ENCODE data around the gene SHC2. TPM values are rescaled to one million over a fixed set of nuclear protein-coding genes. Genes with fewer than 3 reads are reported as not detected.
"Not testable (repeated sequence)": the region's sequence is repeated elsewhere in the genome, so short reads cannot be mapped to it uniquely, and the experiment has no call there.

The SHC2 gene
- total and polyA plus RNA-seq, 2 donors (not counting 3 experiments of a cell fraction or from before 2014, with no cell fraction given), result 7.5 to 11.8 TPM

DNA sequence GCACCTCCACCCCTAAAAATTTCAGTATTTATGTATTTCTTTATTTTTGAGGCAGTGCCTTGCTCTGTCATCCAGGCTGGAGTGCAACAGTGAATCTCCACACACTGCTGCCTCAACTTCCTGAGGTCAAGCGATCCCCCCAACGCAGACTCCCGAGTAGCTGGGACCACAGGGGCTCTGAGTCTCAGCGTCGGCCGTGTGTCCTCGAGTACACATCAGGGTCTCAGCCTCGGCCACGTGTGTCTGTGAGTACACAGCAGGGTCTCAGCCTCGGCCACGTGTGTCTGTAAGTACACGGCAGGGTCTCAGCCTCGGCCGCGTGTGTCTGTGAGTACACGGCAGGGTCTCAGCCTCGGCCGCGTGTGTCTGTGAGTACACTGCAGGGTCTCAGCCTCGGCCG lies 73.1 kb downstream of the SHC2 start:
- no peak overlapping the region for H3K4me2 ChIP-seq (ENCODE audit: insufficient read depth, low read length)
- ChIA-PET POLR2A (no interaction called here), CTCF (no interaction called here)
- intact Hi-C loops (cut with micrococcal nuclease), result loop anchor here (10.0 kb wide), 1 partner anchor 97 kb away; no protein-coding TSS in a partner anchor
- DNase-seq (ENCODE audit: low read depth, low spot score), result no peak
- H3K9me1 ChIP-seq (replicated peaks; ENCODE audit: control insufficient read depth, extremely low read depth, insufficient read depth, low read length), result no peaks in the 10 kb centered on the region
- BruUV-seq (replicated peaks), result no TSS peak
- H3K27me3 ChIP-seq (ENCODE audit: control insufficient read depth in 2 of 2, insufficient read depth in 2 of 2, low read length in 2 of 2), result peaks cover 2 to 14% of the 10 kb centered on the region in 2 experiments
- H3K4me3 ChIP-seq (replicated peaks in 1 of 3; ENCODE audit: insufficient read depth in 1 of 3, low read depth in 1 of 3, low read length in 3 of 3), result no peak overlapping the region
- H3K4me1 ChIP-seq (ENCODE audit: control insufficient read depth, extremely low read depth, insufficient read depth, low read length), result no peaks in the 10 kb centered on the region
- H3K27ac ChIP-seq (ENCODE audit: insufficient read depth, low read depth, low read length), result no peak overlapping the region
- dilution Hi-C loops (cut with MboI; ENCODE audit: extremely low pct_ligation_motif_present, low sequenced_read_pairs), result no loop called here
- H3K9ac ChIP-seq (replicated peaks; ENCODE audit: extremely low read depth, insufficient read depth, low read length), result no peak overlapping the region
- H4K20me1 ChIP-seq (replicated peaks; ENCODE audit: control insufficient read depth, extremely low read depth, insufficient read depth, low read length), result no peaks in the 10 kb centered on the region
- no peaks in the 10 kb centered on the region for H3K36me3 ChIP-seq (ENCODE audit: control insufficient read depth in 2 of 2, extremely low read depth in 1 of 2, insufficient read depth in 2 of 2, low read length in 2 of 2)
- TF ChIP-seq POLR2AphosphoS5 (IDR thresholded peaks at IDR 0.05; ENCODE audit: insufficient read depth, low read depth, low read length) (no peak), CTCF (IDR thresholded peaks at IDR 0.05; ENCODE audit: extremely low read depth in 1 of 2, insufficient read depth in 1 of 2, low read depth in 1 of 2, low read length in 2 of 2) (no peak), GATA2 (IDR thresholded peaks at IDR 0.05; ENCODE audit: insufficient read depth, insufficient read length, low read depth, low read length) (no peak), EZH2 (IDR thresholded peaks at IDR 0.05; ENCODE audit: borderline replicate concordance, low read depth, low read length, severe bottlenecking) (no peak), JUN (IDR thresholded peaks at IDR 0.05; ENCODE audit: borderline replicate concordance, insufficient read depth, insufficient read length, low read depth) (no peak), MYC (IDR thresholded peaks at IDR 0.05; ENCODE audit: low read depth, low read length) (no peak), POLR2A (IDR thresholded peaks at IDR 0.05; ENCODE audit: low read depth, low read length) (no peak), FOS (IDR thresholded peaks at IDR 0.05; ENCODE audit: borderline replicate concordance, insufficient read depth, low read length) (no peak), MAX (IDR thresholded peaks at IDR 0.05; ENCODE audit: insufficient read depth, insufficient read length) (no peak)
- H3K9me3 ChIP-seq (replicated peaks; ENCODE audit: control insufficient read depth, insufficient read depth, low read length), result no peaks in the 10 kb centered on the region
- no peaks in the 10 kb centered on the region for H3K79me2 ChIP-seq (ENCODE audit: control insufficient read depth, insufficient read depth, low read length)
- no peak overlapping the region for H2AFZ ChIP-seq (ENCODE audit: low read depth, low read length)
- FAIRE-seq, result no peak

DNA sequence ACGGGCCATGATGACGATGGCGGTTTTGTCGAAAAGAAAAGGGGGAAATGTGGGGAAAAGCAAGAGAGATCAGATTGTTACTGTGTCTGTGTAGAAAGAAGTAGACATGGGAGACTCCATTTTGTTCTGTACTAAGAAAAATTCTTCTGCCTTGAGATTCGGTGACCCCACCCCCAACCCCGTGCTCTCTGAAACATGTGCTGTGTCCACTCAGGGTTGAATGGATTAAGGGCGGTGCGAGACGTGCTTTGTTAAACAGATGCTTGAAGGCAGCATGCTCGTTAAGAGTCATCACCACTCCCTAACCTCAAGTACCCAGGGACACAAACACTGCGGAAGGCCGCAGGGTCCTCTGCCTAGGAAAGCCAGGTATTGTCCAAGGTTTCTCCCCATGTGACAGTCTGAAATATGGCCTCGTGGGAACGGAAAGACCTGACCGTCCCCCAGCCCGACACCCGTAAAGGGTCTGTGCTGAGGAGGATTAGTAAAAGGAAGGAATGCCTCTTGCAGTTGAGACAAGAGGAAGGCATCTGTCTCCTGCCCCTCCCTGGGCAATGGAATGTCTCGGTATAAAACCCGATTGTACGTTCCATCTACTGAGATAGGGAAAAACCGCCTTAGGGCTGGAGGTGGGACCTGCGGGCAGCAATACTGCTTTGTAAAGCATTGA lies 74.1 kb downstream of the SHC2 start:
- H3K9ac ChIP-seq (replicated peaks; ENCODE audit: extremely low read depth, insufficient read depth, low read length); H3K4me3 ChIP-seq (replicated peaks in 1 of 3; ENCODE audit: insufficient read depth in 1 of 3, low read depth in 1 of 3, low read length in 3 of 3); H3K9me3 ChIP-seq (replicated peaks; ENCODE audit: control insufficient read depth, insufficient read depth, low read length); H3K4me1 ChIP-seq (ENCODE audit: control insufficient read depth, extremely low read depth, insufficient read depth, low read length); H3K4me2 ChIP-seq (ENCODE audit: insufficient read depth, low read length); H3K27ac ChIP-seq (ENCODE audit: insufficient read depth, low read depth, low read length); H3K9me1 ChIP-seq (replicated peaks; ENCODE audit: control insufficient read depth, extremely low read depth, insufficient read depth, low read length); CTCF ChIA-PET; H3K36me3 ChIP-seq (ENCODE audit: control insufficient read depth in 2 of 2, extremely low read depth in 1 of 2, insufficient read depth in 2 of 2, low read length in 2 of 2); H2AFZ ChIP-seq (ENCODE audit: low read depth, low read length); DNase-seq (ENCODE audit: low read depth, low spot score); FAIRE-seq; dilution Hi-C loops (cut with MboI; ENCODE audit: extremely low pct_ligation_motif_present, low sequenced_read_pairs); BruUV-seq (replicated peaks); H3K79me2 ChIP-seq (ENCODE audit: control insufficient read depth, insufficient read depth, low read length); H4K20me1 ChIP-seq (replicated peaks; ENCODE audit: control insufficient read depth, extremely low read depth, insufficient read depth, low read length); POLR2A ChIA-PET: not testable (repeated sequence)
- intact Hi-C loops (cut with micrococcal nuclease), result loop anchor here (10.0 kb wide), 1 partner anchor 98 kb away; no protein-coding TSS in a partner anchor
- H3K27me3 ChIP-seq (ENCODE audit: control insufficient read depth in 2 of 2, insufficient read depth in 2 of 2, low read length in 2 of 2), result peaks cover 2 to 15% of the 10 kb centered on the region in 2 experiments

DNA sequence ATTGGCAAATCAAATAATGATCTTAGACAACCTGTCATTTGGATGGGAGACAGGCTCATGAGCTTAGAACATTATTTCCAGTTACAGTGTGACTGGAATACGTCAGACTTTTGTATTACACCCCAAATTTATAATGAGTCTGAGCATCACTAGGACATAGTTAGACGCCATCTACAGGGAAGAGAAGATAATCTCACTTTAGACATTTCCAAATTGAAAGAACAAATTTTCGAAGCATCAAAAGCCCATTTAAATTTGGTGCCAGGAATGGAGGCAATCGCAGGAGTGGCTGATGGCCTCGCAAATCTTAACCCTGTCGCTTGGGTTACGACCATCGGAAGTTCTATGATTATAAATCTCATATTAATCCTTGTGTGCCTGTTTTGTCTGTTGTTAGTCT lies 74.6 kb downstream of the SHC2 start:
- H3K79me2 ChIP-seq (ENCODE audit: control insufficient read depth, insufficient read depth, low read length); BruUV-seq (replicated peaks); H4K20me1 ChIP-seq (replicated peaks; ENCODE audit: control insufficient read depth, extremely low read depth, insufficient read depth, low read length); H3K36me3 ChIP-seq (ENCODE audit: control insufficient read depth in 2 of 2, extremely low read depth in 1 of 2, insufficient read depth in 2 of 2, low read length in 2 of 2); H3K9ac ChIP-seq (replicated peaks; ENCODE audit: extremely low read depth, insufficient read depth, low read length); FAIRE-seq; H3K4me2 ChIP-seq (ENCODE audit: insufficient read depth, low read length); H3K9me1 ChIP-seq (replicated peaks; ENCODE audit: control insufficient read depth, extremely low read depth, insufficient read depth, low read length); H3K27ac ChIP-seq (ENCODE audit: insufficient read depth, low read depth, low read length); POLR2A ChIA-PET; H2AFZ ChIP-seq (ENCODE audit: low read depth, low read length); H3K4me3 ChIP-seq (replicated peaks in 1 of 3; ENCODE audit: insufficient read depth in 1 of 3, low read depth in 1 of 3, low read length in 3 of 3); H3K9me3 ChIP-seq (replicated peaks; ENCODE audit: control insufficient read depth, insufficient read depth, low read length); DNase-seq (ENCODE audit: low read depth, low spot score); dilution Hi-C loops (cut with MboI; ENCODE audit: extremely low pct_ligation_motif_present, low sequenced_read_pairs); CTCF ChIA-PET; H3K4me1 ChIP-seq (ENCODE audit: control insufficient read depth, extremely low read depth, insufficient read depth, low read length): not testable (repeated sequence)
- H3K27me3 ChIP-seq (ENCODE audit: control insufficient read depth in 2 of 2, insufficient read depth in 2 of 2, low read length in 2 of 2), result peaks cover 2 to 15% of the 10 kb centered on the region in 2 experiments
- intact Hi-C loops (cut with micrococcal nuclease), result loop anchor here (10.0 kb wide), 1 partner anchor 99 kb away; no protein-coding TSS in a partner anchor

All from endothelial cell of umbilical vein (primary cell).